Measurements from ENCODE around the gene PLB1.
"Not testable (repeated sequence)": the region's sequence is repeated elsewhere in the genome, so short reads cannot be mapped to it uniquely, and the experiment has no call there.

The PLB1 gene

DNA sequence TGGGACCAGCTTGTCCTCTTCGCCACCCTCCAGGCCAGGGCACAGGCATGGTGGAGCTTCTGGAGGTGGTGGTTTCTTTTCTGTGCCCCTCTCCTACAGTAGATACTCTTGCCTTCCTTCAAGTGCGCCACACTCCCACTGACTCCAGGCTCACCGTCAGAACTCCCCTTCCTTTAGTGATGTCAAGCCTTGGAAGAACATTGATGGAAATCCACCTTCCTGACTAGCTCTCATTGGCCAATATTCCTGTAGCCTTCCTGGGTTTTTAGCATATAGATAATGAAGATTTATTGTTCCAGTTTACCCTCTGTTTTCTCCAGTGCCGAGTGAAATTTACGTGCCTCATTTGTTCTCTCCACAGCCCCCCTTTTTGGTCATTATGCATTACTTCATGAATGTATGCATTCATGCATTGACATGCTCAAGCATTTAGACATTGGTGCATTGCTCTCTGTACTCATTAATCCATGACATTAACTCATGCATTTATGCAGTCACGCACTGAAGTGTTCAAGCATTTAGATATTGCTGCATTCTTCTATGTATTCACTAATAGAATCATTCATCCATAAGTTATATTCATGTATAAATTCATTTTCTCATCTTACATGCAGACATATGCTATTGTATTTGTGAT is 37.3 kb downstream of the PLB1 start:
- DNase-seq (ENCODE audit: low spot score), result no peak

DNA sequence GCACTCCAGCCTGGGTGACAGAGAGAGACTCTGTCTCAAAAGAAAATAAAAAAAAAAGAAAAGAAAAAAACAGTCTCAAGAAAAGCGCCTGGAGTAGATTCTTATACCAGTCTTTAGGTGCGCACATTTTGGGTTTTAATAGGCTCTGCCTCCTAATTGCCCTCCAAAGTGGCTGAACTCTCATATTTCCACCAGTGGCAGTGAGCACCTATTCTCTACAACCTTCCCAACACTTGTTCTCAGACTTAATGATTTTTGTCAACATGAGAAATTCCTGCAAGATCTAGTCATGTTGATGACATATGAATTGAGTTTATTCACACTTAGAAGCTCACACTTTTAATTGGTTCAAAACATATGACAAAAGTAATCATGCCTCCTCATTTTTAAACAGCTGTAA is 39.0 kb downstream of the PLB1 start:
- DNase-seq (ENCODE audit: low spot score), result no peak

DNA sequence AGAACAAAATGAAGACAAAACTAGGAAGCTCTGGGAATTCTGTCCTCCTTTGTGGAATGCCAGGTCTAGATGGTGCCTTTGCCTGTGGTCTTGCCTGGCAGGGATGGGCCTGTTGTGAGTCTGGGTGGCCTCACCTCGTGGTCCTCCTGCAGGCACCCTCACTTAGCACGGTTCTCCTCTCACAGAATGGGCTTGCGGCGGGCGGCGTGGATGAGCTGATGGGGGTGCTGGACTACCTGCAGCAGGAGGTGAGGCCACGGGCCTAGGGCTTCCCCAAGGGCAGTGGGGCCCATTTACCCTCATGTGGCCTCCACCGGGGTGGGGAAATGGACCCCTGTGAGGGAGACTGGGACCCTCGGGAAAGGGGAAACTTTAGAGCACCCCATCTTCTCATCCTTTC is 42.3 kb downstream of the PLB1 start:
- DNase-seq (ENCODE audit: low spot score), result no peak

DNA sequence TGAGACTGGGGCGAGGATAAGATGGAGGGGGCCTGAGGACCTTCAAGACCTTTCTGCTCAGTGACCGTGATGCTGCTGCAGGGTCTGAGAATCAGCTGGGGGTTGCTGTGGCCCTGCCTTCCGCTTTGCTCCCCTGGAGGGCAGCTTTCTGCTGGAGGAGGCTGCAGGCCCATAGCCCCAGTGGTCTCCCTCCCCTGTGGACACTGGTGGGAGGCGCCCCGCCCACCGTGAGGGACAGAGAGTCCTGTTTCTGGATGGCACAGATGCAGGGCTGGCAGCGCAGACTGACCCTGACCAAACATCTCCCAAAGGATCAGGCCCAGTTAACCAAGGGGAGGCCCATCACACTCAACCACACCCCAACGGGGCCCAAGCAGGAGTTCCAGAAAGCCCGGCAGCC is 42.8 kb downstream of the PLB1 start:
- DNase-seq (ENCODE audit: low spot score), result no peak

DNA sequence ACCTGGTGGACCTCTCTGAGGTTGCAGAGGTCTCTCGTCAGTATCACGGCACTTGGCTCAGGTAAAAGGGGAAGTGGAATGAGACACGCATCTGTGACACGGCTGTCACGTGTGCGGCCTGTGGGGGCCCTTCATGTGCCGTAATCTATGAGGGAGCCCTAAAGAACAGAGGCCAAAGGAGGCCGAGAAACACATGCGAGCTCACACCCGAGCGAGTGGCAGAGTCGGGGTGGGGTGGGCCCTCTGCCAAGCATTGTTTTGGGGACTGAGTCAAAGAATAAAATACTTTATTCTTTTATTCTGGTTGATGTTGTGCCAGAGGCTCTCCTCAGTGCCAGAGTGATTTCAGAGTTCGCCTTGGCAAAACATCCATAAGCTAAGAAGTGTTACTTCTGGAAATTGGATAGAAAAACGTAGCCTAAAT is 43.3 kb downstream of the PLB1 start:
- DNase-seq (ENCODE audit: low spot score), result peak; percentile 46

DNA sequence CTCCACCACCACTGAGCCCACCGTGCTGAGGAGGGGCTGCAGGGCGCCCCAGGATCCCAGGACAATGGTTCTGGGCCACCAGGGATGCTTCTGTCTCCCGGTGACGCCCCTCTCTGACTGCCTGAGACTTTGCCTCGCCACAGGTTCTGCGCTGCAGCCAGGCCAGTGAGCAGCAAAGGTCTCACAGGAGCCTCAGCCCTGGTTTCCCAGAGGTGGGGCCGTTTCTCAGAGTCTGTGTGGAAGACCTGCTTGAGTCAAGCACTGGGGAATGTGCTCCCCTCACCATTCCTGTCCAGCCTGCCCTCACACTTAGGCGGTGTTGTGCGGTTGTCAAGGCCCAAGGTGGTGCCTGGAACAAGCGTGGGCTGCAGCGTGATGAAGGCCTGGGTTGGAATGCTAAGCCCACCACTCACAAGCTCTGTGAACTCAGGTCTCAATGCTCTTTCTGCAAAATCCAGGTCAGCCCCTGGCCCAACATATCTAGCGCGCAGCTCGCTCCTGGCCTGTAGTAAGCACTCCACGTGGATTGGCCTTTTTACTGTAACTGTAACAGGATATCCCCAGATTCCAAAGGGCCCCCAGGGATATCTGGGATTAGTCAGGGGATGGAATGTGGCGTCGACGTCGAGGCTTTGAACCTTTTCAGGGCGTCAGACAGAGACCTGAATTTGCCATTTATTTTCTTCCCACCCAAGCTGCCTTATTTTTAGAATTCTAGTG is 47.6 kb downstream of the PLB1 start:
- DNase-seq (ENCODE audit: low spot score), result no peak

DNA sequence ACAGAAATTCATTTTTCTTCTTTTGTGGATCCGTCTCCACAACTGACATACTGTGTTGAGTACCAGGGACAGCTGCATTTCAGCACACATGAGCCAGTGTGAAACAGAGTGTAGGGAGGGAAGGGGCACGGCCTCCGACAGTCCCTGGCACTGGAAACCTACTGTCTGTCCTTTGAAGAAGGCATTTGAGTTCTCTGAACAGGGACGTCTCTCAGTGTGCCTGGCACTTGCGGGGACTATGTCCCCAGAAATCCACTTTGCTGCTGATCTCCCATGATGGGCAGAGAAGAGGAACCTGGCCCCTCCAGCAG is 48.1 kb downstream of the PLB1 start:
- no peak for DNase-seq (ENCODE audit: low spot score)

DNA sequence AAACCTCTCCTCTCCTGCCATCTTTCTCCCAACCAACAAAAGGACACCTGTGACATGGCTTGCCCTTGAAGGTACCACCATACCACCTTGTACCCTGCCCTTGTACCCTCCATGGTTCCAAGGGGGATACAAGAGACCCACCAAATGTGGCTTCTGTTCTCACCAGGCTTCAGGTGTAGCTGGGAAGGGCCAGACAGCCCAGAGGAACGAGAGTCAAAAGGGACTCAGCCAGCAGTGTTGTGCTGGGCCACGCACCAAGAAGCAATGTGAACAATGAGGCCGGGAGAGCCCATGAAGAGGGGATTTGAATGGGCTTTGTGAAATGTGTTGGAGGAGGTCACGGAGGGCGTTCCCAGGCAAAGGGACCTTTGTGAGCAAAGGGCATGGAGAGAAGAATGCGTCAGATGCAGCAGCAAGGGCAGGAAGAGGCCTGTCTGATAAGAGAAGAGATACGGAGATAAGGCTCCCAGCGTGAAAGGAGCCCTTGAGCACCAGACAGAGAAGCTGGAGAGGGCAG is 48.6 kb downstream of the PLB1 start:
- DNase-seq (ENCODE audit: low spot score), result no peak

DNA sequence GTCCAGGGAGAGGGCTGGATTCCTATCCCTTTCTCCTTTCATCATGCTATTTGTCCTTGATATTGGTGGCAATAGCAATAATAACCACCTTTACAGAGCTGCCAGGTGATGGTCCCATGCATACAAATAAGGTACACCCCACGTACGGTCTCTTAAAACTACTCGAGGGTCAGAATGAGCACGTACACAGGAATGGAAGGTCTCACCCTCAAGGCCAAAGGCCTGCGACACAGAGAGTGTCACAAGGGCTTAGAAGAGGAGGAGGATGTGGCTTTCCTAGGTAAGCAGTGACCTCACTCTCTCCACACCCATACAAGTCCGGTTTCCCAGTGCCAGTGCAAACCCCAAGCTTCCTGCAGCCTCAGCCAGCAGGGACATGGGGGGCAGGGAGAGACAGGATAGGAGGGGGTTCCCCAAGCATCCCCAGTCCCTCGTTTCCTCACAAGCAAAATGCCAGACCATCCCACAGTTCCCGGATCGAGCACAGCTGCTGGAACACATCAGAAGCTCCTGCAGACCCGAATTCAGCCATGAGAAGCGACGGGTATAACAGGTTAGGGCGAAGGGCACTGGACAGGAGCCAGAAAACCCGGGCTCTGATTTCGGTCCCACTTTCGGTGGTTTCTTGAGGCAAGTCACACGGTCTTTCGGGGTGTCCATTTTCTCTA is 49.2 kb downstream of the PLB1 start:
- no peak for DNase-seq (ENCODE audit: low spot score)

DNA sequence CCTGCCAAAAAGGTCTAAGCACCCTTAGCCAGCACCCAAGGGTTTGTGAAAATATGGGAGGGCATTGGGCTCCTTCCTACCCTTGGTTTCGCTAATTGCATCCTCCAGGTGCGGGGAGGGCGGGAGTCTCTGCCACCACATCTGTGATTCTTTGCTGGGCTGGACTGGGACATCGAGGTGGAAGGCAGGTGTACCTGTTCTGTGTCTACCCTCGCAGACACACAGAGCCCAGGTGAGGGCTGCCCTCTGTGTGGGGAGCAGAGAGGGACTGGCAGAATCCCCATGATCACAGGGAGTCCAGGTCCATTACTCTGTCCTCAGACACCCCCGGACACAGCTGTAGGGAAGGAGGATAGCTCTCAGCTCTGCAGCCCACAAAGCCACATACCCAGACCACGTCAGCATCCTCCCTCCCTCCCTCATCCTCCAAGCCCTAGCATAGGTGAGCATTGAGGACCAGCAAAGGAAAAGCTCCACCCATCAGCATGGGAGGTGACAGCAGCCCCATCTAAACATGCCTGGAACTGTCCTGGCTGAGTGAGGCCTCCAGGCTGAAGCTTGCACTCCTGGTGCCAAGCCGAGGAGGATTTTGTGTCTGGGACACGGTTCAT is 49.8 kb downstream of the PLB1 start:
- no peak for DNase-seq (ENCODE audit: low spot score)

DNA sequence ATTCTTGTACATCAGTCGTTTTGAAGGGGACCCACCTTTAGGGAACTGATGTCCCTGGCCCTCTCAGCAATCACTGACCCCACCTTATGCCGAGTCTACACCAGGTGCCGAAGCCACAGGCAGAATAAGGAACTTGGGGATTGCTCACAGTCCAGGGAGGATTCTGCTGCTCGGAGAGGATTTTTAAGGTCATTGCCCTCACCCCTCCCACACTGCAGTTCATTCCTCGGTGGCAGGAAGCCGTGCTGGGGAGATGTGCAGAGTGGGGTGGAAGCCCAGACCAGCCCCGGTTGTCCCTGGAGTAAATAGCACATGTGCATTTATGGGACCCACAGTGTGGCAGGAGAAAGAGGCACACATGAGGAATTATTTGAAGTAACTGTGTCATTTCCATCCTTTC is 50.4 kb downstream of the PLB1 start:
- no peak for DNase-seq (ENCODE audit: low spot score)

DNA sequence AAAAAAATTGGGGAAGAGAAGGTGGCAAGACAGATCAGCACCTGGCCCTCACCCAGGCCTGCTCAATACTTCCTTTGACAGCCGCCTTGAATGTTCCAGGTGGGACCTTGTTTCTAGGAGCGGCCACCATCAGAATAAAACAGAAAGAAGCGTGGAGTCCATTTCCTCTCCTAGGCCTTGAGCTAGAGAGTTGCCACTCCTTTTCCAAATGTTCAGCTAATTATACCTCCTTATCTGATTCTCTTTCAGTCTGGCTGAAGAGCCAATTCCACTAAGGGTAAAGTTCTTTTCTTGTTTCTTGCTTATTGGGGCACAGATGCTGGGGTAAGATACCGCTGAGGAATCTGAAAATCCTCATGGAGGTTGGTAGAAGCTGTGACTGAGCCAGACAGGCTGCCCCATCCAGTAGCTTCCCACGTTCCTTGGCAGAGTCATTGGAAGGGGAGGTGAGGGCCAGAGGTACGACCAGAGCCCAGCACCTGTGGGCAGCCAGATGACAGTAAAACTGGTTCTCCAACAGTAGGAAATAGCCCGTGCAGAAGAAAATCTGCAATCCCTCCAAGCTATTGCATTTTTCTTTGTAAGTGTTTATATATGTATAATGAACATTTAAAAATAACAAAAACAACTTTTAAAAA is 51.5 kb downstream of the PLB1 start:
- no peak for DNase-seq (ENCODE audit: low spot score)

DNA sequence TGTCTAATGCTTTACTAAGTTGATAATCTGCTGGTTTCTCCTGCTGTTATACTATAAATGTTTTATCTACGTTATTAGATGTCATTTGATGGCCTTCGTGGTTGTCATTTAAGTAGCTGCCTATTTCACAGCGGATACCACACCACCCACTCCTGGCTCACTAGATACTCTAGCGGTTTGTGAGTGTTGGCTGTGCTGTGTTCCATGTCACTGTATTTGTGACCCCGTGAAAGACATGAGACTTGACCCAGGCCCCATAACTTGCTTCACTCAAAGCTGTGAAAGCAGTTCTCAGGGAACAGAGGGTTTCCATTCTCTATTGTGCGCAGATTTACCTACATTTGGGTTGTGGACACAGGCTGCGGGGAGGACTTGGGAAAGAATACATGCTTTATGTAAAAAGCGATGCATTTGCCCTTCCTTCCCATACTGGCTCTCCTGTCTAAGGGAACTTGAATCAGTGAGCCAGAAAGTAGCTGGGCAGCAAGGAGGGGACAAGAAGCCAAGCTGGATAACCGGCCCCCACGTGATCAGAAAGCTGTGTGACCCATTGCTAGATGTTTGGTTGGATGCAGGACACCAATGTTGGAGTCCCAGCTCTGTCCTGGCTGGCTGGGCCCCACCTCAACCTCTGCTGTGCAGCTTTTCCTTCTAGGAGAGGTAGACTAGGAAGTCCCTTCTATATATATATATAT is 52.2 kb downstream of the PLB1 start:
- DNase-seq (ENCODE audit: low spot score), result no peak

DNA sequence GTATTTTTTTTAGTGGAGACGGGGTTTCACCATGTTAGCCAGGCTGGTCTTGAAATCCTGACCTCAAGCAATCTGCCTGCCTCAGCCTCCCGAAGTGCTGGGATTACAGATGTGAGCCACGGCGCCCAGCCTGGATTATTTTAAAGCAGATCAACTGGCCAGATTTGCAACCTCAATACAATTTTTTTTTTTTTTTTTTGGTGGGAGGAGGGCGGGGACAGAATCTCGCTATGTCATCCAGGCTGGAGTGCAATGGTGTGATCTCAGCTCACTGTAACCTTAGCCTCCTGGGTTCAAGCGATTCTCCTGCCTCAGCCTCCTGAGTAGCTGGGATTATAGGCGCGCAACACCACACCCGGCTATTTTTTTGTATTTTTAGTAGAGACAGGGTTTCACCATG is 54.5 kb downstream of the PLB1 start:
- not testable (repeated sequence) for DNase-seq (ENCODE audit: low spot score)

DNA sequence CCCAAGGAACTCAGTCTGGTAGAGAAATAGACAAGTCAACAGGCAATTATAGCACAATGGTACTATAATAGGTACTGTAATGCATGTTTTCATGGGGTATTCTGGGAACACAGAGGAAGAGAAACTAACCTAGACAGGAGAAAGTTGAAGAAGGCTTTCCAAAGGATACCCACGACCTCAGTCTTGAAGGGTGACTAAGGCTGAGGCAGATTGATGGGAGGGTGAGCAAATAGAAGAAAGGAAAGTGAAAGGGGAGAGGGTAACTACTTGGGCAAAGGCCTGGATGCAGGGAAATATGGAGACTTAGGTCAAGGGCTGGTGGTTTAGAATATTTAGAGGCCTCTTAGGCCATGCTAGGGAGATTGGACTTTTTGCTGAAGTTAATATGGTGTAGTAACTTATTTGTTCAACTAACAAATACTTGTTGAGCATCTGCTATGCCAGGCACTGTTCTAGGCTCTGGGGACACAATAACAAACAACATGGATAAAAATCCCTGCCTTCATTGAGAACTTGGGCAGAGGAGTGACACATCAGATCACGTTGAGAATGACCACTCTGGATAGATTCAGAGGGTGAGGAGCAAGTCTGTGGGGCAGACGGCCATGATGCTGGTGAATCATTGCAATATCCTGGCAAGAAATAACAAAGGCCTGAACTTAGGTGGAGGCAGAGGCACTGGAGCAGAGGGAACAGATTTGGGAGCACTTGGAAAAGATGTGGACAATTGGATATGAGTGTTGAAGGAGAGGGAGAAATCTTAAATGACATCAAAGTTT is 56.4 kb downstream of the PLB1 start:
- DNase-seq (ENCODE audit: low spot score), result no peak

DNA sequence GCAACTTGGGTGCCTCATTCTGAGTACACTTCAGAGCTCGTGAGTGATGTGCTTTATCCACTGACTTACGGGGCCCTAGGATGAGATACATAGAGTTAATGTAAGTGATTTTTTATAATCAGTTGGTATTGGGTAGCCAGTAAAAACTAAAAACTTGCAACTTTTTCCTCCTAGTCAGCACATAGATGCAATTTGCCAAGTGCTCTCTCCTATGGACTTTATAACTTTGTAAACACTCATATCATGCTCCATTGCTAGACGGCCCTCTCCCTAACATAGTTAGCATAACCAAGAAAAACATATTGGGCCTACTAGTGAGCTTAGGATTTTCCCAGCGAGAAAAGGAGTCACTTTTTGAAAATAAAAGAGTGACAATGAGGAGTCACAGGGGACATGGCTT is 60.4 kb downstream of the PLB1 start:
- no peak for DNase-seq (ENCODE audit: low spot score)

DNA sequence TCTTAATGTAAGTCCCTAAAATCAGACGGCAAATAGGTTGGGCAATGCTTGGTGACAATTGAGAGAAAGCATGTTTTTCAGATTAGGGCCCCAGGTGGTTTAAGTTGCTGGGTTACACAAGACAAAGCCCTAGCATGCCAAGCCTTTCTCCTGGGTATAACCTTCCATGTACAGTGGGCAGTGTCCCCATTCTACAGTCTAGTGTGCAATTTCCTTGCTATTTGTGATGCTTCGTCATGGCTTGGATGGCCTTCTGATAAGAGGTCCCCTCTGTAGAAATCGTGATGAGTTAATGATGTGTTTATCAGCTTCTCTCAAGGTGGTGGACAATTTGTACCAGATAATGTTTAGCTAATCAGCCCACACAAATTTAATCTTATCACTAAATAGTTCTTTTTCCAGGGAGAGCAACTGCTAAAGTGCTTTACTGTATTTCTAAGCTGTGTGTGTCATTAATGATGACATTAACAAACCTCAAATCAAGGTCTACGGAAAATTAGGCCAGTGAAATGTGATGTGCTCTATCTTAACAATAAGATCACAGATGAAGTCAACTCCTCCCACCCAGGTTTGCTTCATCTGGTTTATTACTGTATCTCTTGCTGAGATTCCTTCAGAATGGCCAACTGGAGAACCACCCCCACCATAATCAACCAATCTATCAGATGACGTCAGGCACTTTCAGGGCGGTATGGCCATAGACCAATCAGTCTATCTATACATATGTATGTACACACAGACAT is 61.7 kb downstream of the PLB1 start:
- DNase-seq (ENCODE audit: low spot score), result no peak

DNA sequence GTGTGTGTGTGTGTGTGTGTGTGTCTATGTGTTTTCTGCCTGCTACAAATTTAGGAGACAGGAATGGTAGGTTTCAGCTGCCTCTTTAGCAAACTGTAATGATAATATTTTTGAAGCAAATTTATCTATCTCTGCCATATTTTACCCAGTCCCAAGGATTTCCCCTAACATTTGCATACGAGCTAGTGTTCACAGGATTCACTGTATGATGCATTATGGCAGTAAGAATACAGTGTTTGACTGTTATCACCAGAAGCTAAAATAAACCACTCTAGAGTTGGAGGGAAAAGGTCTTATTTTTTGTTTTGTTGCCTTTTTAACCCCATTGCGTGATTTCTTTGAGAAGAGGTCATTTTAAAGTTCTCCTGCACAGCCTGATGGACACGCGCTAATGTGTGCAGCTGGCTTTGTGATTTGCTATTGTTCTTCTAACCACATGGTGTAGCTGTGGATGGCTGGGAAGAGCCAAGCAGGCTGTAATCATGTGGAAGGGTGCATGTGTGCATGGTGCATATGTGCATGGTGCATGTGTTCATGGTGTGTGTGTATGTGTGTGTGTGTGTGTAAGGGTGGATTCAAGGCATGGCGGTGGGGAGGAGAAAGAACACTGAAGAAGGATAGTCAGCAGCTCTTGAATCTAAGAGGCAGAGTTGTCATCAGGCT is 62.4 kb downstream of the PLB1 start:
- DNase-seq (ENCODE audit: low spot score), result no peak

DNA sequence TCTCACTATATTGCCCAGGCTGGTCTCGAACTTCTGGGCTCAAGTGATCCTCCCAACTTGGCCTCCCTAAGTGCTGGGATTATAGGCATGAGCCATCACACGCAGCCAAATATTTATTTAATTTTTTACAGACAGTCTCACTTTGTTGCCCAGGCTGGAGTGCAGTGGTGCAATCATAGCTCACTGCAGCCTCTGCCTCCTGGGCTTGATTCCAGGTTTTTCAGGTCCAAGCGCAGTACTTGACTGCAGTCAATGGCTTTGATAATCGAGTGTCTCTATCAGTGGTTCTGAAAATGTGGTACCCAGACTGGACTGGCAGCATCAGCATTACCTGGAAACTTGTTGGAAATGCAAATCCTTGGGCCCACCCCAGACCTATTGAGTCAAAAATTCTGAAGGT is 63.1 kb downstream of the PLB1 start:
- DNase-seq (ENCODE audit: low spot score), result no peak

DNA sequence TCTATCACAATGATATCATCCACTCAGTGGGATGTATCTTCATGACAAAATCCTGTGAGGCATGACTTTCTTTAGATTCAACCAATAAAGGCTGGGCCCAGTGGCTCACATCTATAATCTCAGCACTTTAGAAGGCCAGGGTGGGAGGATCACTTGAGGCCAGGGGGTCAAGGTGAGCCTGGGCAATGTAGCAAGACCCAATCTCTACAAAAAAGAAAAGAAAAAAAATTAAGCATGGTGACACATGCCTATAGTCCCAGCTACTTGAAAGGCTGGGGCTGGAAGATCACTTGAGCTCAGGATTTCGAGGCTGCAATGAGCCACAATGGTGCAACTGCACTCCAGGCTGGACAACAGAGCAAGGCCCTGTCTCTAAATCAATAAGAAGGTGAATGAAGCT is 68.0 kb downstream of the PLB1 start:
- no peak for DNase-seq (ENCODE audit: low spot score)
